SH-SY5Y (cell line): ENCODE measurements around the gene NOX4.

Experiments used
- GATA2 ChIP-seq: IDR thresholded peaks from 2 replicates; pipeline ENCODE4 v1.6.1; 2011; ENCODE audit warnings: mild to moderate bottlenecking, low read depth, low read length
- GATA3 ChIP-seq: IDR thresholded peaks from 2 replicates; pipeline ENCODE4 v1.6.1; 2011; ENCODE audit warnings: low read depth, mild to moderate bottlenecking, low read length, moderate library complexity

The NOX4 gene

DNA sequence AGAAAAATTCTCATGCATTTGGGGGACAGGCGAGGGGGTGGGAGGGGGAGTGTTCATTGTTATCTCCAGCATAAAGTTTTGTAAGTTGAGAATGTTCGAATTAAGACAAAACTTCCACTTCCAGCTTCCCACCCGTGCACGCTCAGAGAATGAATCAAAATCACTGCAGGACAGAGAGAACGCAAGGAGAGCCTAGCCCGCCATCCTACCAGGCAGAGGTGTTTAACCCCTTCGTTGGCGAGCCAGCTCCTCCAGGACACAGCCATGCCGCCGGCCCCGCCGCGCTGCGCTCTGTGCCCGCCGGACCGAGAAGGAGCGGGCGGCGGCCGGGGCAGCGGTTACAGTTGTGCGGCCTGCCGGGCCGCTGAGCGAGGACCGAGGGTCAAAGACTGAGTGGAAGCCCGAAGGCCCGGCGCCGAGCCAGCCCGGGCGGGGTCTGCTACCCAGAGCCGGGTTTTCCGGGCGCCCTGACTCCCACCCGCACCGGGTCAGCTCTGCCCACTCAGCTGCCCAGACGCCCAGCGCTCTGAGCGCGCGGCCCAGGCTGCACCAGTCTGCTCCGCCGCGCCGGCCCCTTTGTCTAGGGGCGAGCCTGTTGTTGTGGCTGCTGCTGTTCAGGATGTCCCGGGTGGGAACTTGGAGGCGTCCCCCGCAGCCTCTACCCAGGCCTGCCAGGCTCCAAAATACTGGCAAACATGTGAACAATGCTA lies at the start of gene NOX4:
TSS of gene NOX4 (minus strand) at position 395 of the 710 bp plus-strand sequence. CDS start at position 266, 129 bp downstream.
- TF ChIP-seq GATA3, result no peak
- TF ChIP-seq GATA2, result no peak

- TF ChIP-seq GATA2 (no peak), GATA3 (no peak)
These were observed 49.7 kb upstream of the NOX4 start for GRCh38 chr11:89540826-89541225.

DNA sequence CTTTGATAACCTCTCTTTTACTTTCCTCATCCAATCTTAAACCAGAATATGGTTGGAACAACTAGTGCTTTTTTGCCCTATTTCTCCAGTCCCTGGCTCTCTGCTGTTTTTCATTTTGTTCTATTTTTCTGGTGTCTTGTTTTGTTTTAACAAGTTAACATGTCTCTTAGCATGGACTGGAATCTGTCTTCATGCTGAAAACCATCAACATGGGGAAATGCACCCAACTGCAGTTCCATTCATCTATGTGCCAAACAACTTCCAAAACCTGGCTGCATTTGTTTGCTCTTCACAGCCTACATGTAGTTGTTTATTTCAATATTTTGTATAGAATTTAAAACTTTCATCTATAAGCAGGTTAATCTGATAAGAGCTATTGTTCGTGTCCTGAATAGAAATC lies 46.8 kb upstream of the NOX4 start:
- TF ChIP-seq GATA2 (no peak), GATA3 (no peak)

GRCh38 chr11:89536926-89537325 lies 45.8 kb upstream of the NOX4 start:
- TF ChIP-seq GATA3 (no peak), GATA2 (no peak)

DNA sequence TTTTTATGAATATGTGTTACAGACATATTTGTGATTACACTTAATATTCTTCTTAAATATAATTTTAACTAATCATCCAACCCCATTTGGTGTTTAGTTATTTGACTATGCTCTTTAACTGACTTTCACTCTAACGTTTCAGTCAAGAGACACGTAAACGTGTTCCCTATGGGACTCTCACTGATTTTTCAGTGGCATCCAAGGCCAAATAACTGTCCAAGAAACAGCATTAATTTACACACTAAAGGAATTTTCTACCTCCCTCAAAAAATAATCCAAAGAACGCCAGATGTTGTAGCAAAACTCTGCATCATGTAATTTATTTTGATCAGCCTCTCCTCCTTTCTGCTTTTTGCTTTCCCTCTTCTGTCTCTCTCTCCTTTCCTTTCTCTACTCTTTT lies 44.0 kb upstream of the NOX4 start:
- TF ChIP-seq GATA3, result no peak
- no peak for TF ChIP-seq GATA2

DNA sequence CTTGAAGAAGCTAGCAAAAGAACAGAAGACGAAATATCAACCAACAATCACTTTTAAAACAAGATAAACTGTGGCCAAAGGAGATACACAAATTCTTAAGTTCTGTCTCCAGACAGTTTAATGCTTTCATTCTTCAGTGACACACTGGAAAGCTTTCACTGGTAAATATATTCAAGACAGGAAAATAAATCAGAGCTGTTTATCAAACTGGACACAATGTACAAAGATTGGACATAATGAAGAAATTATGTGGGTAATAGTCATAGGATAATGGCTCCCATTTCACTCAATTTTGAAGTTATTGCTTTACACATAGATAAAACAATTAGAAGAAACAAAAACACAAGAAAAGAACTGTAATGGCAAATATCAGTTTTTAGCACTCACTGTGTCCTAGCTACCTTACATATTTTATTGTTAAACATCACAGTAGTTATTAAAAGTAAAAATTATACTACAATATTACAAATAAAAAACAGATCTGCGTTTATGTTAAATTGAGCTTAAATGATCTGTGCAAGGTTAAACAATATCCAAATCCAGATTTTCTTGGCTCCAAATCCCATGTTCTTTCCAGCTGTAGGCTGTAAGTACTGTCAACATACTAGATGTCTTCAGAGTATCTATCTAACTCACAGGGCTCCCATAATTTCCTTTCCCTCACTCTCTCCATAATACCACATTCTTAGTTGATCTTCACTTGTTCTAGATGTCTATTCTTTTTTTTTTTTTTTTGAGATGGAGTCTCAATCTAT lies 38.6 kb upstream of the NOX4 start:
- TF ChIP-seq GATA2 (no peak), GATA3 (no peak)

DNA sequence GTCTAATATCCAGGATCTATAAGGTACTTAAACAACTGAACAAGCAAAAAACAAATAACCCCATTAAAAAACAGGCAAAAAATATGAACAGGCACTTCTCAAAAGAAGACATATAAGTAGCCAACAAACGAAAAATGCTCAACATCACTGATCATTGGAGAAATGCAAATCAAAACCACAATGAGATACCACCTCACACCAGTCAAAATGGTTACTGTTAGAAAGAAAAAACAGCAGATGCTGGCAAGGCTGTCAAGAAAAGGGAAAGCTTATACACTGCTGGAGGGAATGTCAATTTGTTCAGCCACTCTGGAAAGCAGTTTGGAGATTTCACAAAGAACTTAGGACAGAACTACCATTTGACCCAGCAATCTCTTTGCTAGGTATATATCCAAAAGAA lies 30.6 kb upstream of the NOX4 start:
- TF ChIP-seq GATA2 (no peak), GATA3 (no peak)

GRCh38 chr11:89521294-89521693 lies 30.1 kb upstream of the NOX4 start:
- no peak for TF ChIP-seq GATA2

- TF ChIP-seq GATA3 (no peak), GATA2 (no peak)
These were observed 25.3 kb upstream of the NOX4 start for GRCh38 chr11:89516496-89516895.

- no peak for TF ChIP-seq GATA2
- no peak for TF ChIP-seq GATA3
These were observed 17.4 kb upstream of the NOX4 start for GRCh38 chr11:89508544-89508943.

GRCh38 chr11:89504270-89504669 lies 13.1 kb upstream of the NOX4 start:
- no peak for TF ChIP-seq GATA3
- TF ChIP-seq GATA2, result no peak

GRCh38 chr11:89503422-89503821 lies 12.2 kb upstream of the NOX4 start:
- TF ChIP-seq GATA2 (no peak), GATA3 (no peak)

- TF ChIP-seq GATA2 (no peak), GATA3 (no peak)
These were observed 11.1 kb upstream of the NOX4 start for GRCh38 chr11:89502301-89502700.

DNA sequence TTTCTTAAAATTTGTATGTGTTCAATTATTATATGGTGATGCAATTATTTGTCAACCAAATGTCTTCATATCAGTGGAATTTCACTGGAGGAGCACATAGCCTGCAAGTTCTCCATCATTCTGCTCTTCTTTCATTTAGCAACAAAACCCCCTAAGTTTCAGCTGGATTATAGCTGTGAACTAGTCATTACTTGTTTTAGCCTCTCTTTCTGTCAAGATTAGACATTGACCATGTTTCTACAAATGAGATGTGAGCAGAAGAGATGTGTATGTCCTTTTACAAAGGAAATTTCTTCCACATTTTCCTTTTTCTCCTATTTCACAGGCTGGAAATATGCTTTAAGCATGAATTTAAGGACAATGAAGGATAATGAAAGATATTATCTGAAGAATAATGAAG lies 9.2 kb upstream of the NOX4 start:
- no peak for TF ChIP-seq GATA2
- TF ChIP-seq GATA3, result no peak

DNA sequence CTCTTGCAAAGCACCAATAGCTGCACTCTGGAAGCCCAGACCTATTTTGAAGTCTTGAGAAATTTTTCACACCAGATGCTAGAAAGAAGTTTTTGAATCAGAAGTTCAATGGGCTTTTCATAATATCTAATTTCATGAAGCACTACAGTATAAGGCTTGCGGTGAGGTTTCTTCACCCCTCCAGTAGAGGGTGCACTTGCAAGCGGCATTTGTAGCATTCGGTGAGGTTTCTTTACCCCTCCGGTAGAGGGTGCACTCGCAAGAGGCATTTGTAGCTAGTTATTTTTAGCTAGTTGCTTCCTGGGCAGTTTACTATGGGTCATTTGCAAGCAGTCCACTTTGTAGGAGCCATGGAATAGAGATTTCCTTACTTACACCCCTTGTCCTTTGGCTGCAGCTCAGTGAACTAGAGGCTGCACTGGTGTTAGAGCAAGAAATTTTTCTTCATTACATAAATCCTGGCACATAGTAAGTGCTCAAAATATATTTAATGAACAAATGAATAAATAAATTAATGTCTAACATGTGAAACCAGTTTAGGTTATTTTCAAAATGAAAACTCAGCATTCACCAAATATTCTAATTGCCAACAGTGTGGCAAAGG lies 7.8 kb upstream of the NOX4 start:
- no peak for TF ChIP-seq GATA2
- no peak for TF ChIP-seq GATA3
